ENCODE data around the gene CDA. TPM values are rescaled to one million over a fixed set of nuclear protein-coding genes. Genes with fewer than 3 reads are reported as not detected.
A peak's percentile ranks its signal among the peaks of the same experiment; 100 is the strongest.

Gene CDA
- total RNA-seq, 2 experiments from 2014 or later, result 0.38 to 0.50 TPM

DNA sequence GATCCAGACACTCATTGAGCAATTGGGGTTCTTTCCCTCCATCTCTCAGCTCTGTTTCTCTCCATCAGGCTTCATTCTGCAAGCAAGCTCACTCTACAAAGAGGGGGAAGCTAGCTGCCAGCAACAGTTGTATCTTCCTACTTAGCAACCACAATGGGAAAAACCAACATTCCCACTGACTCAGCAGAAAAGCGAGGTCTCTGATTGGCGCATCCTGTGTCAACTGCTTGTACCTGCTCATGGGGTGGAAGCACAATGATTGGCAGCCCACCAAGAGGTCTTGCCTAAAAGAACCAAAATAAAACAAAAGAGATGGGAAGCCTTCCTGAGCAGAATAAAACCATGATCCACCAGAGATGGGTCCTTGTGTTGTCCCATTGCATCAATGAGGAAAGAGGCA, 4.0 kb upstream of the CDA start:
- ChIA-PET POLR2A (no interaction called here), CTCF (interaction anchor here (1.1 kb wide), 1 partner anchor 10 kb away, joined by 3 read pairs; no protein-coding TSS in a partner anchor)
- no peak overlapping the region for H3K4me3 Mint-ChIP-seq
- H3K27ac ChIP-seq (ENCODE audit: low read depth in 1 of 2, low read length in 2 of 2), result no peak overlapping the region
- peaks cover 0 to 16% of the 10 kb centered on the region in 2 experiments for H3K9me3 ChIP-seq (ENCODE audit: control insufficient read depth in 1 of 2, insufficient read depth in 1 of 2, low read length in 2 of 2)
- TF ChIP-seq, protein P1, sequence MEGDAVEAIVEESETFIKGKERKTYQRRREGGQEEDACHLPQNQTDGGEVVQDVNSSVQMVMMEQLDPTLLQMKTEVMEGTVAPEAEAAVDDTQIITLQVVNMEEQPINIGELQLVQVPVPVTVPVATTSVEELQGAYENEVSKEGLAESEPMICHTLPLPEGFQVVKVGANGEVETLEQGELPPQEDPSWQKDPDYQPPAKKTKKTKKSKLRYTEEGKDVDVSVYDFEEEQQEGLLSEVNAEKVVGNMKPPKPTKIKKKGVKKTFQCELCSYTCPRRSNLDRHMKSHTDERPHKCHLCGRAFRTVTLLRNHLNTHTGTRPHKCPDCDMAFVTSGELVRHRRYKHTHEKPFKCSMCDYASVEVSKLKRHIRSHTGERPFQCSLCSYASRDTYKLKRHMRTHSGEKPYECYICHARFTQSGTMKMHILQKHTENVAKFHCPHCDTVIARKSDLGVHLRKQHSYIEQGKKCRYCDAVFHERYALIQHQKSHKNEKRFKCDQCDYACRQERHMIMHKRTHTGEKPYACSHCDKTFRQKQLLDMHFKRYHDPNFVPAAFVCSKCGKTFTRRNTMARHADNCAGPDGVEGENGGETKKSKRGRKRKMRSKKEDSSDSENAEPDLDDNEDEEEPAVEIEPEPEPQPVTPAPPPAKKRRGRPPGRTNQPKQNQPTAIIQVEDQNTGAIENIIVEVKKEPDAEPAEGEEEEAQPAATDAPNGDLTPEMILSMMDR (IDR thresholded peaks at IDR 0.05), result no peak
- no peak overlapping the region for H3K4me3 ChIP-seq (ENCODE audit: low read length)
- DNase-seq (no peak), ATAC-seq (ENCODE audit: poor library complexity) (no peak)
- H3K9me3 Mint-ChIP-seq, result no peaks in the 10 kb centered on the region
- peaks cover 52% of the 10 kb centered on the region for H3K27me3 Mint-ChIP-seq
- H3K27me3 ChIP-seq (ENCODE audit: control insufficient read depth in 1 of 2, insufficient read depth in 2 of 2, low read length in 2 of 2), result peaks cover 16 to 19% of the 10 kb centered on the region in 2 experiments
- H3K4me1 Mint-ChIP-seq (ENCODE audit: low read depth), result peaks cover 6% of the 10 kb centered on the region
- peaks cover 5% of the 10 kb centered on the region for H3K4me1 ChIP-seq (ENCODE audit: insufficient read depth, low read length)
- no peaks in the 10 kb centered on the region for H3K36me3 ChIP-seq (ENCODE audit: insufficient read depth, low read length)
- H3K27ac Mint-ChIP-seq, result no peak overlapping the region
- H3K36me3 Mint-ChIP-seq (ENCODE audit: low read depth), result no peaks in the 10 kb centered on the region
- intact Hi-C loops (cut with DNase I, micrococcal nuclease), result no loop called here

DNA sequence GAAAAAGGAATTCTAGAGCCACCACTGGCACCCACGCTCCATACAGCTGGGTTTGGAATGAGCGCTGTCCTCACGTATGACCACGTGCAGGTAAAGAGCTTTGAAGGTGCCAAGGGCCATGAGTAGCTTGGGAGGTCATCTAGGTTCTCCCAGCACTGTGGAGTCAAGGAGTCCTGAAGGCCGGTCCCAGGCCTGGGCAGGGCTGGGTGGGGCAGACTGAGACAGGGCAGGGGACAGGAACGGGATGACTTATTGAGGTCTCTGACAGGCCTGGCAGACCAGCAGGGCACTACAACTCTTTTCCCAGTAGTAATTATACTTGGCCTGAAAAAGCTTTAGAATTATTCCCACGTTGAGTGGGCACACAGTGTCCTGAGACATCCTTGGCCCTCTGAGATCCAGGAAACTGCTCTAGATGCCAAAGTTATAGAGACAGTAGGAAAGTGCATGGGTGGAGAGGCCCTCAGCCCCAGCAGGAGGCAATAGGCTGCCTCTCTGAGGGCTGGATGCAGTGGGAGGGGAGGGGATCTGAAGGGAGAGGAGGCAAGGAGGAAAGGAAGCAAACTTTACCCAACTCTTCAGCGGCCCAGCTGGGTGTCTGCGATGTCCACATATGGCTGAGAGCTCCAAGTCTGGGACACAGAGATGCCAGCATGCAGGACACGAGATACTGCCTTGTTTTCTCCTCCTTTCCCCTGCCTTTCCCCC, 1.8 kb upstream of the CDA start:
- Histone ChIP-seq H3K4me3 (ENCODE audit: low read length) (no peak overlapping the region), H3K27ac (ENCODE audit: low read depth in 1 of 2, low read length in 2 of 2) (no peak overlapping the region), H3K4me1 (ENCODE audit: insufficient read depth, low read length) (peaks cover 5% of the 10 kb centered on the region), H3K36me3 (ENCODE audit: insufficient read depth, low read length) (no peaks in the 10 kb centered on the region), H3K27me3 (ENCODE audit: control insufficient read depth in 1 of 2, insufficient read depth in 2 of 2, low read length in 2 of 2) (peaks cover 22 to 32% of the 10 kb centered on the region in 2 experiments), H3K9me3 (ENCODE audit: control insufficient read depth in 1 of 2, insufficient read depth in 1 of 2, low read length in 2 of 2) (peaks cover 0 to 11% of the 10 kb centered on the region in 2 experiments)
- no peaks in the 10 kb centered on the region for H3K36me3 Mint-ChIP-seq (ENCODE audit: low read depth)
- intact Hi-C loops (cut with DNase I, micrococcal nuclease), result no loop called here
- POLR2A ChIA-PET, result no interaction called here
- H3K4me1 Mint-ChIP-seq (ENCODE audit: low read depth), result peaks cover 6% of the 10 kb centered on the region
- no peak overlapping the region for H3K27ac Mint-ChIP-seq
- H3K9me3 Mint-ChIP-seq, result no peaks in the 10 kb centered on the region
- no peak for ATAC-seq (ENCODE audit: poor library complexity)
- no peak overlapping the region for H3K4me3 Mint-ChIP-seq
- TF ChIP-seq, protein P1 (IDR thresholded peaks at IDR 0.05), result no peak
- CTCF ChIA-PET, result no interaction called here
- no peak for DNase-seq
- H3K27me3 Mint-ChIP-seq, result peaks cover 65% of the 10 kb centered on the region

DNA sequence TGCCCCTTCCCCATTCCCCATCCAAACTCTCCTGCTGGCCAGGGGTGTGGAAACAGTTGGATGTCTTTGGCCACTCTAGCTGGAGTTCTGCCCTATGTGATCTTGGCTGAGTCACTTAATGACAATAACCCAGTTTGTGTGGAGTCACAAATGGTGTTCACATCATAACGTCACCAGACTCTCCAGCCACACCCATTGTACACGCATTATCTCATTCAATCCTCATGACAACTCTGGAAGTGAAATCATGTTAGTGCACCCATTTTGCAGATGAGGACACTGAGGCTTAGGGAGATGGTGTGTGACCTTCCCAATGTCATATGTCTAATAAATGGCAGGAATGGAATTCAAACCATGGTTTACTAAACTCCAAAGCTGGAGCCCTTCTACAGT, 1.2 kb upstream of the CDA start:
- H3K27ac ChIP-seq (ENCODE audit: low read depth in 1 of 2, low read length in 2 of 2), result no peak overlapping the region
- ATAC-seq (ENCODE audit: poor library complexity) (no peak), DNase-seq (peak in 2 of 14 experiments; percentile 26 to 41)
- H3K9me3 ChIP-seq (ENCODE audit: control insufficient read depth in 1 of 2, insufficient read depth in 1 of 2, low read length in 2 of 2), result peaks cover 0 to 11% of the 10 kb centered on the region in 2 experiments
- H3K4me3 ChIP-seq (ENCODE audit: low read length), result no peak overlapping the region
- Mint-ChIP-seq H3K9me3 (no peaks in the 10 kb centered on the region), H3K4me1 (ENCODE audit: low read depth) (peaks cover 6% of the 10 kb centered on the region), H3K36me3 (ENCODE audit: low read depth) (no peaks in the 10 kb centered on the region), H3K27me3 (peaks cover 71% of the 10 kb centered on the region), H3K4me3 (no peak overlapping the region), H3K27ac (no peak overlapping the region)
- ChIA-PET POLR2A (no interaction called here), CTCF (no interaction called here)
- H3K4me1 ChIP-seq (ENCODE audit: insufficient read depth, low read length), result peaks cover 5% of the 10 kb centered on the region
- H3K27me3 ChIP-seq (ENCODE audit: control insufficient read depth in 1 of 2, insufficient read depth in 2 of 2, low read length in 2 of 2), result peaks cover 24 to 35% of the 10 kb centered on the region in 2 experiments
- TF ChIP-seq, protein P1 (IDR thresholded peaks at IDR 0.05), result no peak
- intact Hi-C loops (cut with DNase I, micrococcal nuclease), result no loop called here
- H3K36me3 ChIP-seq (ENCODE audit: insufficient read depth, low read length), result no peaks in the 10 kb centered on the region
